Loucy (cell line): Measurements from ENCODE around the gene SAMD4B.

Experiments used
- EZH2phosphoT487 ChIP-seq: fragments of 200-600 bp; IDR thresholded peaks from 2 replicates; pipeline ENCODE4 v1.6.1; 2018; ENCODE audit warnings: antibody characterized with exemption, mild to moderate bottlenecking, moderate library complexity, borderline replicate concordance
- TF ChIP-seq, protein P1 (sequence below): fragments of 200-600 bp; sonication (generic); conservative IDR thresholded peaks from 2 replicates; pipeline ENCODE4 v1.5.1; 2014; ENCODE audit warnings: mild to moderate bottlenecking, antibody characterized with exemption, low read length

- TF ChIP-seq, protein P1, sequence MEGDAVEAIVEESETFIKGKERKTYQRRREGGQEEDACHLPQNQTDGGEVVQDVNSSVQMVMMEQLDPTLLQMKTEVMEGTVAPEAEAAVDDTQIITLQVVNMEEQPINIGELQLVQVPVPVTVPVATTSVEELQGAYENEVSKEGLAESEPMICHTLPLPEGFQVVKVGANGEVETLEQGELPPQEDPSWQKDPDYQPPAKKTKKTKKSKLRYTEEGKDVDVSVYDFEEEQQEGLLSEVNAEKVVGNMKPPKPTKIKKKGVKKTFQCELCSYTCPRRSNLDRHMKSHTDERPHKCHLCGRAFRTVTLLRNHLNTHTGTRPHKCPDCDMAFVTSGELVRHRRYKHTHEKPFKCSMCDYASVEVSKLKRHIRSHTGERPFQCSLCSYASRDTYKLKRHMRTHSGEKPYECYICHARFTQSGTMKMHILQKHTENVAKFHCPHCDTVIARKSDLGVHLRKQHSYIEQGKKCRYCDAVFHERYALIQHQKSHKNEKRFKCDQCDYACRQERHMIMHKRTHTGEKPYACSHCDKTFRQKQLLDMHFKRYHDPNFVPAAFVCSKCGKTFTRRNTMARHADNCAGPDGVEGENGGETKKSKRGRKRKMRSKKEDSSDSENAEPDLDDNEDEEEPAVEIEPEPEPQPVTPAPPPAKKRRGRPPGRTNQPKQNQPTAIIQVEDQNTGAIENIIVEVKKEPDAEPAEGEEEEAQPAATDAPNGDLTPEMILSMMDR = no peak
- TF ChIP-seq EZH2phosphoT487 = no peak
These were observed 83.5 kb downstream of the SAMD4B start for GRCh38 chr19:39425744-39426143.
